Loucy (cell line): ENCODE results near the gene ACP3.

Experiments used
- EZH2phosphoT487 ChIP-seq: fragments of 200-600 bp; IDR thresholded peaks from 2 replicates; pipeline ENCODE4 v1.6.1; 2018; ENCODE audit warnings: antibody characterized with exemption, mild to moderate bottlenecking, moderate library complexity, borderline replicate concordance
- TF ChIP-seq, protein P1 (sequence below): fragments of 200-600 bp; sonication (generic); conservative IDR thresholded peaks from 2 replicates; pipeline ENCODE4 v1.5.1; 2014; ENCODE audit warnings: mild to moderate bottlenecking, antibody characterized with exemption, low read length

DNA sequence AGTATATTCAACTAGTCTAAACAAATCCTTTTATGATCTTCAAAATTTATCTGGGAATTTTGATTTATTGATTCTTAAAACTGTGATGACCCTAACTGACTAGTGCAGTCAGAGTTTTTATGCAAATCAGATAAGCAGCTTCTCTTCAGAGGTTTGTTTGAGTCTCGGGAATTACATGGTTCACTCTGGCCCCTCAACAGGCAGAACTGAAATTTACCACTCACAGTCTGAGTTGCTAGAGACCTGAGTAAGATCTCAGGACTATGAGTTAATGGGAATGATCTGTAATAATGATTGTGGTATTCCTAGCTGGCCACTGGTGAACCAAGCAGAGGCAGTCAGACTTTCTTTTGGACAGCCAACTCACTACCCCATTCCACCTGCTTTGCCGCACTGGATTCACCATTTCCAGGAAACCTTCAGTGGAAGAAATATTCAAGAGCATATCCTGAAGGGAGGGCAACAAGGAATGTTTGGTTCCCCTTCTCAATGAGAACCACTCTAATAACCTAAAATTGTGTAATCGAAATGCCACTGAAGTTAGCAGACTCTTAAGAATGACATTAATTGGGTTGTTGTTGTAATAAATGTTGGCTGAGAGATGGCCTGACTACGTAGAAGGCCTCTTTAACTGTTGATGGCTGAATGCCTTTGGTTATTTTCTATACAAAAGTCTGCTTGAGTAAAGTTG lies 88.5 kb downstream of the ACP3 start:
- TF ChIP-seq, protein P1, sequence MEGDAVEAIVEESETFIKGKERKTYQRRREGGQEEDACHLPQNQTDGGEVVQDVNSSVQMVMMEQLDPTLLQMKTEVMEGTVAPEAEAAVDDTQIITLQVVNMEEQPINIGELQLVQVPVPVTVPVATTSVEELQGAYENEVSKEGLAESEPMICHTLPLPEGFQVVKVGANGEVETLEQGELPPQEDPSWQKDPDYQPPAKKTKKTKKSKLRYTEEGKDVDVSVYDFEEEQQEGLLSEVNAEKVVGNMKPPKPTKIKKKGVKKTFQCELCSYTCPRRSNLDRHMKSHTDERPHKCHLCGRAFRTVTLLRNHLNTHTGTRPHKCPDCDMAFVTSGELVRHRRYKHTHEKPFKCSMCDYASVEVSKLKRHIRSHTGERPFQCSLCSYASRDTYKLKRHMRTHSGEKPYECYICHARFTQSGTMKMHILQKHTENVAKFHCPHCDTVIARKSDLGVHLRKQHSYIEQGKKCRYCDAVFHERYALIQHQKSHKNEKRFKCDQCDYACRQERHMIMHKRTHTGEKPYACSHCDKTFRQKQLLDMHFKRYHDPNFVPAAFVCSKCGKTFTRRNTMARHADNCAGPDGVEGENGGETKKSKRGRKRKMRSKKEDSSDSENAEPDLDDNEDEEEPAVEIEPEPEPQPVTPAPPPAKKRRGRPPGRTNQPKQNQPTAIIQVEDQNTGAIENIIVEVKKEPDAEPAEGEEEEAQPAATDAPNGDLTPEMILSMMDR, result no peak
- TF ChIP-seq EZH2phosphoT487, result no peak
